B cell (primary cell): ENCODE measurements around the gene TMEM41B.
"Not testable (repeated sequence)": the region's sequence is repeated elsewhere in the genome, so short reads cannot be mapped to it uniquely, and the experiment has no call there.

ENCODE experiments used
- CTCF ChIP-seq: fragments of 200-600 bp; IDR thresholded peaks from one replicate; pipeline ENCODE4 v1.8.0; 2022; ENCODE audit warnings: antibody characterized with exemption, mild to moderate bottlenecking
- EZH2 ChIP-seq: IDR thresholded peaks from 2 replicates; pipeline ENCODE4 v1.6.1; 2012; ENCODE audit warnings: borderline replicate concordance, low read depth, mild to moderate bottlenecking, moderate library complexity, low read length; ENCODE audit not compliant: insufficient read depth, poor library complexity, severe bottlenecking

- TF ChIP-seq CTCF, EZH2: not testable (repeated sequence)
Measured at GRCh38 chr11:9236242-9236641, 78.2 kb downstream of the TMEM41B start.
